Naive B cell (primary cell): ENCODE data around the gene ELF1. TPM values are rescaled to one million over a fixed set of nuclear protein-coding genes. Genes with fewer than 3 reads are reported as not detected.

Experiments
- ATAC-seq, 2 donors: fragments of 150-1000 bp; cut with Tn5 transposase; 2 replicates each; pipeline ENCODE4 v1.10.0; 2021; ENCODE audit warnings: low read depth in 2 of 2, mild to moderate bottlenecking in 2 of 2, moderate library complexity in 2 of 2
- DNase-seq: peaks from one replicate; pipeline ENCODE4 v3.0.0; 2022
- H3K27ac Mint-ChIP-seq, 6 donors: one replicate each; pipeline ENCODE4 v1.8.0; 2020 to 2022; ENCODE audit warnings: mild to moderate bottlenecking in 6 of 6, mixed read lengths in 6 of 6, moderate library complexity in 5 of 6, inconsistent platforms in 2 of 6
- H3K27me3 Mint-ChIP-seq, 3 donors: one replicate each; pipeline ENCODE4 v1.8.0; 2021 to 2022; ENCODE audit warnings: mixed read lengths in 3 of 3, mild to moderate bottlenecking in 1 of 3
- H3K36me3 Mint-ChIP-seq, 2 donors: one replicate each; pipeline ENCODE4 v1.8.0; 2020 to 2022; ENCODE audit warnings: mixed read lengths in 2 of 2, inconsistent platforms in 1 of 2, mild to moderate bottlenecking in 1 of 2
- H3K4me1 Mint-ChIP-seq, 3 donors: one replicate each; pipeline ENCODE4 v1.8.0; 2020 to 2022; ENCODE audit warnings: mixed read lengths in 3 of 3, inconsistent platforms in 1 of 3, mild to moderate bottlenecking in 1 of 3, moderate library complexity in 1 of 3
- H3K4me3 Mint-ChIP-seq, 8 donors: one replicate each; pipeline ENCODE4 v1.8.0; 2020 to 2022; ENCODE audit warnings: mild to moderate bottlenecking in 8 of 8, mixed read lengths in 8 of 8, moderate library complexity in 8 of 8, inconsistent platforms in 2 of 8
- H3K9me3 Mint-ChIP-seq, 7 donors: one replicate each; pipeline ENCODE4 v1.8.0; 2020 to 2022; ENCODE audit warnings: mixed read lengths in 7 of 7, mild to moderate bottlenecking in 5 of 7, inconsistent platforms in 2 of 7, moderate library complexity in 1 of 7
- polyA plus RNA-seq, 6 donors: library from polyadenylated mRNA; unstranded; fragments of 300-500 nt; fragmentation: Illumina TruSeq; gene quantifications; one replicate each; pipeline ENCODE4 v1.2.3, GENCODE V29; 2021; ENCODE audit warnings: low read depth in 6 of 6

Gene ELF1
- polyA plus RNA-seq, 6 donors from 2014 or later: 127 to 183 (median 144) TPM

GRCh38 chr13:40994581-40995230 is 24.4 kb downstream of the ELF1 start:
- no peaks in the 10 kb centered on the region for H3K9me3 Mint-ChIP-seq
- no peaks in the 10 kb centered on the region for H3K27me3 Mint-ChIP-seq
- peaks cover 3 to 9% of the 10 kb centered on the region in 2 donors for H3K36me3 Mint-ChIP-seq
- H3K27ac Mint-ChIP-seq: peak overlapping the region; percentile 44 to 91 (median 78)
- peaks cover 44 to 87% (median 64%) of the 10 kb centered on the region in 3 donors for H3K4me1 Mint-ChIP-seq
- no peak for DNase-seq
- H3K4me3 Mint-ChIP-seq: peak overlapping the region in 7 of 8 donors; percentile 29 to 75 (median 62)
- no peak for ATAC-seq

DNA sequence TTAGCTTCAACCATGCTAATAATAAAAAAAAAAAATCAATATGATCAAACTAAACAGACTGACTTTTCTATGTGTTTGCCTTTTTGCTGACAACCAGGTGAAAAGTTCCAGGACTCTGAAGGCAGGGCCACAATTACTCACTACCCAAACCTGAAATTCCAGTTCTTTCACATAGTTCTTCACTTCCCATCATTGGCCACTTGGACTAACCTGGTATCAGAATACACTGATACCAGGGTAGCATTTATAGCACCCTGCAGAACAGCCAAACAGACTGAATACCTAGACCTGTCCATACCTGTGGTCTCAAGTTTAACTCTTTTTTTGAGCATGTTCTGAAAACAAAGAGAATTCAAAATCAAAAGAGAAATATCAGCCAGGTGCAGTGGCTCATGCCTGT is 25.1 kb downstream of the ELF1 start:
- Mint-ChIP-seq H3K4me3 (peak overlapping the region in 5 of 8 donors; percentile 9 to 71 (median 27)), H3K27me3 (no peaks in the 10 kb centered on the region), H3K4me1 (peaks cover 40 to 82% (median 57%) of the 10 kb centered on the region in 3 donors), H3K36me3 (peaks cover 3% of the 10 kb centered on the region in 2 donors), H3K9me3 (no peaks in the 10 kb centered on the region), H3K27ac (peak overlapping the region in 5 of 6 donors; percentile 61 to 89 (median 70))
- DNase-seq (no peak), ATAC-seq (peak in 1 of 2 donors; percentile 30)

DNA sequence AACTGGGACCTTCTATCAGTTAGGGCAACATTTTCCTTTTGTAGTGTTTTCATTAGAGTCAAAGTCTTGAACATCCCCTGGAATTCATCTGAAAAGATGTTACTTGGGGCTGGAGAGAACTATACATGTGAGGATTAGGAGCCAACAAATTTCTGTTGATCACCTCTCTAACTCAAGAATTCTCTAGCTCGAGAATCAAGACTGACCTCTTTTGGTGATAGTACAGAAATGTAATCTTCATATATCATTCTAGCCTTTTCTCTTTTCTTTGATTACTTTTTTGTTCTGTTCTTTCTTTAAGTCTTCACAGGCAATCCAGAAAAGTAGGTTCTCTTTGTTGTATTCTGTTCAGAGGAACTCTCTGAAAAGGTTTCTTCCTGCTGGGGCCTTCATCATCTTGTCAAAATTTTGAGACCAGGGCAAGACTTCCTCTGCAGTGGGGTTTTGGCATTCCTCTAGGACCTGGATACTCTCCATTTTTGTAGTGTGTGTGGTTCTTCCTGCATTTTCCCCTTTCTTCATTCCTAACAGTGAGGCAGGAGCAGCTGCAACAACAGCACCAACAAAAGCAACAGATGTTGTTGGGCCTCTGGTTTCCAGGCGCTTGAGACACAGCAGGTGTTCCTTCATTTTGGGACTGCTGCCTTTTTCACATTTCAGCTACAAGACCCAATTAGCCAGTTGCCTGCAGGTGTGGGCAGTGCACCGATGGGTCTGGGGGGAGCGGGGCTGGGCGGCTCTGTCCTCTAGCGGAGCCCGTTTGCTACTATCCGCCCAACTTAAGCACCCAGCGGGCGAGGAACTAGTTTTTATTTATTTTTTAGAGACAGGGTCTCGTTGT is 26.2 kb downstream of the ELF1 start:
- Mint-ChIP-seq H3K27me3 (no peaks in the 10 kb centered on the region), H3K36me3 (peaks cover 0 to 3% of the 10 kb centered on the region in 2 donors), H3K27ac (peak overlapping the region; percentile 51 to 94 (median 84)), H3K4me3 (peak overlapping the region in 7 of 8 donors; percentile 7 to 79 (median 35)), H3K9me3 (no peaks in the 10 kb centered on the region), H3K4me1 (peaks cover 43 to 86% (median 54%) of the 10 kb centered on the region in 3 donors)
- no peak for DNase-seq
- ATAC-seq: peak; percentile 25 to 34

- H3K36me3 Mint-ChIP-seq: no peaks in the 10 kb centered on the region
- H3K9me3 Mint-ChIP-seq: no peaks in the 10 kb centered on the region
- peak overlapping the region in 4 of 8 donors; percentile 1 to 37 (median 11) for H3K4me3 Mint-ChIP-seq
- ATAC-seq: no peak
- H3K4me1 Mint-ChIP-seq: peaks cover 40 to 80% (median 44%) of the 10 kb centered on the region in 3 donors
- no peak for DNase-seq
- no peaks in the 10 kb centered on the region for H3K27me3 Mint-ChIP-seq
- H3K27ac Mint-ChIP-seq: peak overlapping the region; percentile 57 to 96 (median 88)
Measured at GRCh38 chr13:40987606-40988280, 31.4 kb downstream of the ELF1 start.

DNA sequence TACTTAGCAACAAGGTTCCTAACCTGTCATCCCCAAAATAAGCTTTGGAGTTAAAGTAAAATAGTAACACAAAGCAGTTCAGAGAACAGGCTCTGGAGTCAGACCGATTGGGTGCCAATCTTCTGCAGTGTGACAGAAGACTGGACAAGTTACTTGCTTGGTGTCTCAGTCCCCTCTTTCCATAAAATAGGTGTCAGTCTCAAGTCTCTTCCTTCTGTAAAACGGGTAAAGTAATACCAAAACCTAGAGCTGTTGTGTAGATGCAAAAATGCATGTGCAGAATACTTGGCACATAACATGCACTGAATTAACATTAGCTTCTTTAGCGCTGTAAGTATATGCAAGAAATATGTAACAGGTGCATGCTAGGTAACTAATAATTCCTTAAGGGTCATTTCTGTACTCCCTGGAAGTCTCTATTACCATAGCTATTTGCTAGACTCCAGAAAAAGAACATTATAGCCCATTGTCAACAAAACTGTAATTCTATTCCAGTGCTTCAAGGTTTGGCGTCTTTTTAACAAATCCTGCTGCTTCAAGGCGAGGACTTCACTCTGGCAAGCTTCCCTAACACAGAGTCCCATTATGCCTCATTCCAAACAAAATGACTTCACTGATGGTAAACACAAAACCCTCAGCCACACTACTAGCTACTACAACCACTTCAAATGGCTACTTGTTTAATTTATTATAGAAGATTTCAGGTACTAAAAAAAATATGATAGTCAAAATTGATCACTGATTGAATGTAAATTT is 32.8 kb downstream of the ELF1 start:
- H3K27ac Mint-ChIP-seq: peak overlapping the region; percentile 92 to 98 (median 96)
- H3K4me3 Mint-ChIP-seq: peak overlapping the region; percentile 54 to 98 (median 94)
- H3K4me1 Mint-ChIP-seq: peaks cover 46 to 67% (median 47%) of the 10 kb centered on the region in 3 donors
- DNase-seq: no peak
- peaks cover 3 to 7% of the 10 kb centered on the region in 2 donors for H3K36me3 Mint-ChIP-seq
- no peaks in the 10 kb centered on the region for H3K9me3 Mint-ChIP-seq
- no peak for ATAC-seq
- H3K27me3 Mint-ChIP-seq: no peaks in the 10 kb centered on the region

DNA sequence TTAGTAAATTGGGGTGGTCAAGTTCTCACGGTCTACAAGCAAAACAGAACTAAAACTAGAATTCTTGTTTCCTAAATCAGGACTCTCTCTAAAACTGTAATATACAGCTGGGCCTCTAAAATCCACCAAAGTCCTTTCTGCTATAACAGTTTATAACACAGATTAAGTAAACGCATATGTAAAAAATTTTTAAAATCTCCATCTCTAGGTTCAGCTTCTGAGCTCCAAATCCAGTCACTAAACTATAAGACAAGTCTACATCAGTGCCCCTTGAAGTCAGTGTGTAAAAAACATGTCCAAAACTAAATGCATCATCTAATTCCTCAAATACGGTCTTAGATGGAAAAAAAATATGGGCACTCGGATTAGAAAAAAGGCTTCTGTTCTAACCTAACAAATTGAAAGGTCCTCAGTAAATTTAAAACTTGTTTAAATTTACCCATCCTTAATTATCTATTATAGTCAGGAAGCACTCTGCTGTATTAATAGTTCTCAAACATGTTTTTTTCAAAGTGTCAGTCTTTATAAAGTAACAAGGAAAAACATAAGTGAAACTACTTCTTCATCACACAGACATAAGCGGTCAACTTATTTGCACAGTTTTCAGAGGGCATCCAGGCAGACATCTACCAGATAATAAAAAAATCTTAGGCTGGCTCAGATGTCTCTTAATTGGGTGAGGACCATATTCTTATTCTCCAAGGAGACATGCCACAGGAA is 33.6 kb downstream of the ELF1 start:
- peaks cover 52 to 67% (median 55%) of the 10 kb centered on the region in 3 donors for H3K4me1 Mint-ChIP-seq
- H3K27me3 Mint-ChIP-seq: no peaks in the 10 kb centered on the region
- H3K4me3 Mint-ChIP-seq: peak overlapping the region; percentile 74 to 98 (median 94)
- no peak for DNase-seq
- ATAC-seq: no peak
- H3K36me3 Mint-ChIP-seq: peaks cover 9 to 10% of the 10 kb centered on the region in 2 donors
- H3K9me3 Mint-ChIP-seq: no peaks in the 10 kb centered on the region
- H3K27ac Mint-ChIP-seq: peak overlapping the region; percentile 95 to 98 (median 96)

DNA sequence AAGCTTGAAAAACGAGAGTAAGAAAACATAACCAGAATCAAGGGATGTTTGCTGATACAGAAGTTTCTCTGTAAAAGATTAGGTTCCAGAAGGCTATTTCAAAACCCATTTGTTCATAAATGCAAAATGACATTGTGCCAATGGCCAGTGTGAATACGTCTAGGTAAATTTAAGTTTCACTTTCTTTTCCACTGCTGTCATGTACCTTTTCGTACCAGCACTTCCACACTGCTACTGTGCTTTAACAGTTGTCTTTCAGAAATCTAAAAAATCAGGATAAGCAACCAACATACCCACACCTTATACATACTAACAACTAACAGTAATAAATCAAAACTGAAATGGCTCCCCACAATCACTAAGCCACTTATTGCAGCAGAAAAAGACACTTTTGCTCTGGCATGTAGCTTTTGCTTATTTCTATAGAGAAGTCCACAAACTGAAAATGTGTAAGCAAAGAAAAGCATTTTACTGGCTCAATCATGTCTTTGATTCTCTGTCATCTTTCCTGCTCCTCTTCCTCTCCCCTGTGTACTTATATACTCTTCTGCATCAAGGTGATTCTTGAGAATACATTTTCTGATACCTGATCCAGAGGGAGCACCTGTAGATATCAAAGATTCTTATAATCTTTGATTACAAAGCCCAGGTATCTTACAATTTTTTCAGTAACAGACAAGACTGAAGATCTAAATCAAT is 34.3 kb downstream of the ELF1 start:
- DNase-seq (peak; percentile 43), ATAC-seq (peak; percentile 40 to 47)
- H3K4me3 Mint-ChIP-seq: peak overlapping the region; percentile 74 to 98 (median 94)
- peak overlapping the region; percentile 95 to 98 (median 96) for H3K27ac Mint-ChIP-seq
- peaks cover 59 to 71% (median 60%) of the 10 kb centered on the region in 3 donors for H3K4me1 Mint-ChIP-seq
- no peaks in the 10 kb centered on the region for H3K27me3 Mint-ChIP-seq
- H3K9me3 Mint-ChIP-seq: no peaks in the 10 kb centered on the region
- peaks cover 9 to 10% of the 10 kb centered on the region in 2 donors for H3K36me3 Mint-ChIP-seq

GRCh38 chr13:40983725-40984667 is 35.1 kb downstream of the ELF1 start:
- Mint-ChIP-seq H3K4me1 (peaks cover 65 to 78% (median 65%) of the 10 kb centered on the region in 3 donors), H3K27me3 (no peaks in the 10 kb centered on the region), H3K36me3 (peaks cover 9 to 10% of the 10 kb centered on the region in 2 donors), H3K4me3 (peak overlapping the region; percentile 74 to 98 (median 94)), H3K9me3 (no peaks in the 10 kb centered on the region), H3K27ac (peak overlapping the region; percentile 95 to 100 (median 97))
- DNase-seq: no peak
- ATAC-seq: peak; percentile 33 to 34

GRCh38 chr13:40983259-40983658 is 35.9 kb downstream of the ELF1 start:
- Mint-ChIP-seq H3K9me3 (no peaks in the 10 kb centered on the region), H3K36me3 (peaks cover 9 to 10% of the 10 kb centered on the region in 2 donors), H3K4me3 (peak overlapping the region; percentile 88 to 98 (median 96)), H3K4me1 (peaks cover 64 to 75% (median 70%) of the 10 kb centered on the region in 3 donors), H3K27me3 (no peaks in the 10 kb centered on the region), H3K27ac (peak overlapping the region; percentile 93 to 100 (median 96))
- ATAC-seq (no peak), DNase-seq (no peak)

DNA sequence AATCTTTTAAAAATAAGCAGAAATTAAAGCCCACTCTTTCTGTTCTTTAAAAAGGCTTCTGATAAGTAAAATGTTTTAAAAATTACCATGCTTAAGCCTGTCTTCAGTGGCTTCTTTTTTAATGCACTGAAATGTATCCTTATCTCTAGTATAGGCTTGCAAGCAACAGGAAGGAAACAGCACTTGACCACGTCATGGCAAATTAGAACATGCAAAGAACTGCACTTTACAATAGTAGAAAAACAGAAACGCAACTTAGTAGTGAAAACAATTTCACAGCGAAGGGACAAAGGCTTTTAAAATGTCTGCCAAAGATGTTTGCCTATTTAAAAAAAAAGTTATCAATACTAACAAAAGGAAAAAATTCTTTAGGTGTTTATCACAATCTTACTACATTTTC is 36.3 kb downstream of the ELF1 start:
- ATAC-seq (peak; percentile 83 to 84), DNase-seq (peak; percentile 77)
- Mint-ChIP-seq H3K9me3 (no peaks in the 10 kb centered on the region), H3K27ac (peak overlapping the region; percentile 93 to 100 (median 96)), H3K4me1 (peaks cover 65 to 75% (median 70%) of the 10 kb centered on the region in 3 donors), H3K27me3 (no peaks in the 10 kb centered on the region), H3K4me3 (peak overlapping the region; percentile 88 to 98 (median 96)), H3K36me3 (peaks cover 10 to 13% of the 10 kb centered on the region in 2 donors)

- peak overlapping the region; percentile 95 to 100 (median 96) for H3K27ac Mint-ChIP-seq
- peak overlapping the region; percentile 88 to 98 (median 96) for H3K4me3 Mint-ChIP-seq
- peaks cover 13 to 21% of the 10 kb centered on the region in 2 donors for H3K36me3 Mint-ChIP-seq
- H3K4me1 Mint-ChIP-seq: peaks cover 71 to 80% (median 75%) of the 10 kb centered on the region in 3 donors
- H3K9me3 Mint-ChIP-seq: no peaks in the 10 kb centered on the region
- DNase-seq: no peak
- ATAC-seq: no peak
- H3K27me3 Mint-ChIP-seq: no peaks in the 10 kb centered on the region
Measured at GRCh38 chr13:40981949-40982348, 37.2 kb downstream of the ELF1 start.
